ENCODE measurements around the gene ACTR2.
"Not testable (repeated sequence)": the region's sequence is repeated elsewhere in the genome, so short reads cannot be mapped to it uniquely, and the experiment has no call there.

The ACTR2 gene

GRCh38 chr2:65227456-65228262 lies at the start of gene ACTR2:
ACTR2 (plus strand) TSS chr2:65227831; CDS start chr2:65227910, 79 bp downstream.
- DNase-seq = peak; percentile 88

GRCh38 chr2:65182570-65182969 lies 45.1 kb upstream of the ACTR2 start:
- no peak for DNase-seq

- not testable (repeated sequence) for DNase-seq
Measured at GRCh38 chr2:65183406-65183805, 44.2 kb upstream of the ACTR2 start.

- DNase-seq = no peak
Measured at GRCh38 chr2:65185012-65185411, 42.6 kb upstream of the ACTR2 start.

GRCh38 chr2:65186093-65186868 lies 41.4 kb upstream of the ACTR2 start:
- no peak for DNase-seq

- DNase-seq = peak; percentile 31
Measured at GRCh38 chr2:65186872-65187851, 40.5 kb upstream of the ACTR2 start.

- DNase-seq = no peak
Measured at GRCh38 chr2:65193446-65193845, 34.2 kb upstream of the ACTR2 start.

- DNase-seq = no peak
Measured at GRCh38 chr2:65198737-65199136, 28.9 kb upstream of the ACTR2 start.

- DNase-seq = no peak
Measured at GRCh38 chr2:65199166-65199565, 28.5 kb upstream of the ACTR2 start.

- DNase-seq = no peak
Measured at GRCh38 chr2:65199891-65200290, 27.7 kb upstream of the ACTR2 start.

GRCh38 chr2:65204461-65205210 lies 23.0 kb upstream of the ACTR2 start:
- no peak for DNase-seq

GRCh38 chr2:65212115-65212514 lies 15.5 kb upstream of the ACTR2 start:
- no peak for DNase-seq

GRCh38 chr2:65212619-65213018 lies 15.0 kb upstream of the ACTR2 start:
- no peak for DNase-seq

- DNase-seq = no peak
Measured at GRCh38 chr2:65213035-65213434, 14.6 kb upstream of the ACTR2 start.

GRCh38 chr2:65214361-65214760 lies 13.3 kb upstream of the ACTR2 start:
- DNase-seq = no peak

- DNase-seq = no peak
Measured at GRCh38 chr2:65214843-65215242, 12.8 kb upstream of the ACTR2 start.

GRCh38 chr2:65215946-65216345 lies 11.7 kb upstream of the ACTR2 start:
- no peak for DNase-seq

GRCh38 chr2:65220432-65221131 lies 7.0 kb upstream of the ACTR2 start:
- DNase-seq = no peak

GRCh38 chr2:65221275-65221674 lies 6.4 kb upstream of the ACTR2 start:
- DNase-seq = not testable (repeated sequence)

GRCh38 chr2:65227020-65227455 lies 593 bp upstream of the ACTR2 start:
- DNase-seq = no peak

GRCh38 chr2:65228263-65228750 lies 676 bp downstream of the ACTR2 start:
- no peak for DNase-seq

Measured in SHP77 treated with DMSO at 0.1 percent for 48 hours (cell line).